Right lobe of liver (tissue), 6 donors: ENCODE data around the gene FYN. TPM values are rescaled to one million over a fixed set of nuclear protein-coding genes. Genes with fewer than 3 reads are reported as not detected.

Source experiments
- ATAC-seq, 4 donors: fragments of 200-7000 bp; cut with Tn5 transposase; one replicate each; pipeline ENCODE4 v1.9.1; 2020; ENCODE audit warnings: mild to moderate bottlenecking in 4 of 4, moderate library complexity in 4 of 4
- DNase-seq, 3 donors: peaks; one replicate each; pipeline ENCODE4 v3.0.0-alpha.2; 2020
- H3K27ac ChIP-seq, 3 donors: fragments of 200-600 bp; one replicate each; pipeline ENCODE4 v1.8.0; 2022
- H3K27me3 ChIP-seq, 2 donors: fragments of 200-600 bp; one replicate each; pipeline ENCODE4 v1.8.0; 2022
- H3K36me3 ChIP-seq, 4 donors: fragments of 200-600 bp; sonication (generic) in 1 of 4; one replicate each; pipeline versions ENCODE4 v1.5.1 to v1.8.0; 2017 to 2022; ENCODE audit warnings: control low read depth in 1 of 4
- H3K4me1 ChIP-seq, 4 donors: fragments of 200-600 bp; sonication (generic) in 1 of 4; one replicate each; pipeline versions ENCODE4 v1.5.1 to v1.8.0; 2017 to 2022; ENCODE audit warnings: control low read depth in 1 of 4
- H3K4me3 ChIP-seq, 3 donors: fragments of 200-600 bp; one replicate each; pipeline ENCODE4 v1.8.0; 2022
- H3K9me3 ChIP-seq, 4 donors: fragments of 200-600 bp; sonication (generic) in 1 of 4; one replicate each; pipeline versions ENCODE4 v1.5.1 to v1.8.0; 2017 to 2022; ENCODE audit warnings: control low read depth in 1 of 4
- CTCF ChIP-seq, 4 donors: fragments of 200-600 bp in 3 of 4; fragments of 450-650 bp in 1 of 4; IDR thresholded peaks; one replicate each; pipeline versions ENCODE4 v1.5.1 to v1.8.0; 2016 to 2022; ENCODE audit warnings: antibody characterized with exemption in 4 of 4, mild to moderate bottlenecking in 2 of 4
- POLR2A ChIP-seq: fragments of 450-650 bp; IDR thresholded peaks from one replicate; pipeline ENCODE4 v1.6.1; 2017; ENCODE audit warnings: antibody characterized with exemption, mild to moderate bottlenecking
- WGBS: methylation state at CpG from one replicate; pipeline ENCODE4 v1.1.6; 2018; ENCODE audit warnings: low coverage, low lambda C conversion rate; ENCODE audit not compliant: insufficient coverage; ENCODE audit errors: missing lambda C conversion rate; 5-methylcytosine and 5-hydroxymethylcytosine counted together
- intact Hi-C, 2 donors: fragments of 100-400 bp; cut with DNase I; formaldehyde crosslinking; loops; one replicate each; pipeline versions ENCODE4 v1.11.2 to v1.14.1; 2022
- total RNA-seq, 6 experiments: library from RNA; depleted of rRNA in 2 of 6; stranded (reverse); fragments of >200 nt in 2 of 6; fragmentation: NEBNext Ultra II Directional in 3 of 6; extraction: Animal tissue kit (Norgen Biotek cat#: 25700) in 3 of 6; gene quantifications; one replicate each; pipeline versions ENCODE4 v1.1.0 to v1.2.4, GENCODE V29; 2016 to 2023
- donor health status: DM: no; HTN: yes; CAD: no.
- donor health status: DM: no; HTN: no; CAD: no.
- donor health status: DM: no; HTN: no; CAD: no.
- donor health status: DM: no; HTN: yes; CAD: no.
- donor health status: DM: no; HTN: yes; CAD: no.

The FYN gene
- total RNA-seq, 6 experiments from 2014 or later = 16.8 to 33.7 (median 23.5) TPM

DNA sequence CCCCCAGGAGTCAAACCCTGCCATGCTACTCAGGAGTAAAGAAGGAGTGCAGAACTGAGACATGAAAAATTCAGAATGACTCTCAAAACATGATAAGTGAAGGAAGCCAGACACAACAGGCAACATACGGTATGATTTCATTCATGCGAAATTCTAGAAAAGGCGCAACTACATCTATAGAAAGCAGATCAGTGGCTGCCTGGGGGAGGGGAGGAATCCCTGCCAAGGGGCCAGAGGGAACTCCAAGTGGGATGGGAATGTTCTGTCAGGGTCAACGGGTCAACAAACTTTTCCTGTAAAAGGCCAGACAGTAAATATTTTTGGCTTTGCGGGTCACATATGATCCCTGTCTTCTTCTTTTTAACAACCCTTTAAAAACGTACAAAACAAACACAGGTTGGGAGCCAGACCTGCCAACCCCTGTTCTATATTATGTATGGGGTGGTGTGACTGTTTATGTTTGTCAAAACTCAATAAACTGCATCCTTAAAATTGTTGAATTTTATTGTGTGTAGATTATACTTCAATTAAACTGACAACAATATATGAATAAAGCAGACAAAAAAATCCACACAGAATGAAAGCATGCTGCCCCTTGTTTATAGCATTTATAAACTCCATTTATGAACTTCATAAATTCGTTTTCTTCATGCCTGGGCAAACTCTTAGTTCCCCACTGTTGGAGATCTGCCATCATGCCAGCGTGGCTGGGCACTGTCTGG lies 211.0 kb downstream of the FYN start:
- TF ChIP-seq CTCF (IDR thresholded peaks at IDR 0.05) (no peak), POLR2A (no peak)
- ATAC-seq (peak; percentile 12 to 40 (median 34)), DNase-seq (no peak)
- no peak overlapping the region for H3K4me3 ChIP-seq
- peak overlapping the region; percentile 11 to 59 (median 28) for H3K27ac ChIP-seq
- intact Hi-C loops = no loop called here
- no peaks in the 10 kb centered on the region for H3K36me3 ChIP-seq
- H3K27me3 ChIP-seq = no peaks in the 10 kb centered on the region
- 27% methylated on average over 8 of the region's 8 CpGs for WGBS
- no peaks in the 10 kb centered on the region for H3K9me3 ChIP-seq
- H3K4me1 ChIP-seq = peaks cover 0 to 37% (median 4%) of the 10 kb centered on the region in 4 donors

DNA sequence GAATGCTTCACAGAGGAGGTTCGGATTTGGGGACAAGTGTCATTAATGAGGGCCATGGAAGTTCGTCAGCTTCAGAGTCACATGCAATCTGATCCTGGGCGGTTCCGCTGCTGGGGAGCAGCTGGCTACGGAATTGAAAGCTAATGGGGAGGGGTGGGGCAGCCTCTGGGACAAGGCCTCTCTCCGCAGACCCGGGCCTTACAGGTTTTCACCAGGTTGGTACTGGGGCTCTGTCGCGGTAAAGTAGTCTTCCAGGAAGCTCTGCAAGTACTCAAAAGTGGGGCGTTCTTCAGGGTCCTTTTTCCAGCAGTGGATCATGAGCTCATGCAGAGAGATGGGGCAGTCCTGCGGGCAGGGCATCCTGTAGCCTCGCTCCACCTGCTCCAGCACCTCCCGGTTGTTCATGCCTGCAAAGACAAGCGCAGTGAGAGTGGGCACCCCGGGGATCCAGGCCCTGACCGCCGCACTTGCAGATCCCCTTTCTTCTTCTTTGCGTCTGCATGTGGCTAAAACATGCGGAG lies 211.7 kb downstream of the FYN start:
- TF ChIP-seq CTCF (IDR thresholded peaks at IDR 0.05) (no peak), POLR2A (no peak)
- no peaks in the 10 kb centered on the region for H3K36me3 ChIP-seq
- ATAC-seq (peak; percentile 63 to 83 (median 77)), DNase-seq (peak; percentile 45 to 73 (median 71))
- WGBS = 45% methylated on average over 17 of the region's 19 CpGs
- peak overlapping the region in 1 of 3 donors; percentile 28 for H3K4me3 ChIP-seq
- H3K27ac ChIP-seq = peak overlapping the region in 2 of 3 donors; percentile 28 to 59
- intact Hi-C loops = no loop called here
- no peaks in the 10 kb centered on the region for H3K27me3 ChIP-seq
- H3K9me3 ChIP-seq = no peaks in the 10 kb centered on the region
- H3K4me1 ChIP-seq = peaks cover 0 to 43% (median 4%) of the 10 kb centered on the region in 4 donors

DNA sequence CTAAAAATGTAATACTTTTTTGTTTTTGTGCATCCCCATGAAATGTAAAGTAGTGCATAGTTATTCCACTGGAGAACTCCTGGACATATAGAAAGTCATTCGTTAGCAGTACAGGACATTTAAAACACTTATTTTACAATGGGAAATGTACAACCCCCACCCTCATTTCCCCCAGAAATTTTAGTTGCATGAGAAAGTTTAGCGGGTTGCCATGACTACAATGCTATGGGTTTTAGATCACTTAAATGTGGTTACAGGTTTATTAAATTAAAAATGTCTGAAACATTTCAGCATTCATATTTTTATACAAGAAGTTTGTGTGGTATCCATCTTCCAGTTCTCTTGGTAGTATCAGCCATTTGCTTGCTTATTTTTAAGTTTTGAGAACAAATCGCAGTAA lies 212.7 kb downstream of the FYN start:
- ATAC-seq (no peak), DNase-seq (no peak)
- intact Hi-C loops = no loop called here
- Histone ChIP-seq H3K27ac (peak overlapping the region in 1 of 3 donors; percentile 59), H3K4me1 (peaks cover 0 to 44% (median 4%) of the 10 kb centered on the region in 4 donors), H3K4me3 (no peak overlapping the region), H3K9me3 (no peaks in the 10 kb centered on the region), H3K27me3 (no peaks in the 10 kb centered on the region), H3K36me3 (no peaks in the 10 kb centered on the region)
- 92% methylated on average over 3 of the region's 3 CpGs for WGBS
- TF ChIP-seq POLR2A (no peak), CTCF (IDR thresholded peaks at IDR 0.05) (no peak)

DNA sequence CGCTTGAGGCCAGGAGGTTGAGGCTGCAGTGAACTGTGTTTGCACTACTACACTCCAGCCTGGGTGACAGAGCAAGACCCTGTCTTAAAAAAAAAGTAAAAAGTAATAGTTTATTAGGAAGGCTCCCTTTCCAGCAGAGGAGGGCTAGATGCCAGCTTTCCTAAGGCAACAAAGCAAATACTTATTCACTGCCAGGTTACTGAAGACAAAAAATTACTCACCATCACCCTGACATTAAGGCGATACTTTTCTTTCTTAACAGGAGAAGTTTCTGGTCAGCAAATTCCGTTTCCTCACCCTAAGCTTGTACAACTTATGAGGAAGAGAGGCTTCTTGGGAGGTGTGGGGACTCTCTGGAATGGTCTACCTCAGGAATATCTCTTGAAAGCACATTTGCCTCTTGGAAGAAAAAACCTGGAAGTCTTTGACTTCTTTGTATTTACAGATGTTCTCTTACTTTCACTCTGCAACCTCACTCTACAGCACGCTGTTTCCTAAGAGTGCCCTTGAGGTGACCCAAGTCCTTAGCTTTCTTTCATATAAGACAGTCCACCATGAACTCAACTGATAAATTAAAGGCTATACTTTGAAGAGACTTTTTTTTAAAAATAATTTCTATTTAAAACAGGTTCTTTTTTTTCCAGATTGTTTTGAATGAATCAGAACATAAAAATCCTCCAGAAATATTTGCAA lies 214.6 kb downstream of the FYN start:
- H3K4me3 ChIP-seq = no peak overlapping the region
- no peaks in the 10 kb centered on the region for H3K9me3 ChIP-seq
- TF ChIP-seq POLR2A (no peak), CTCF (IDR thresholded peaks at IDR 0.05) (no peak)
- DNase-seq = no peak
- intact Hi-C loops = no loop called here
- peak overlapping the region in 1 of 3 donors; percentile 21 for H3K27ac ChIP-seq
- no peaks in the 10 kb centered on the region for H3K27me3 ChIP-seq
- H3K4me1 ChIP-seq = peaks cover 0 to 47% (median 4%) of the 10 kb centered on the region in 4 donors
- H3K36me3 ChIP-seq = no peaks in the 10 kb centered on the region
- peak in 1 of 4 donors; percentile 14 for ATAC-seq
- WGBS = 78% methylated on average over 4 of the region's 4 CpGs
